K562 (cell line): ENCODE data around the gene ADGRE2. TPM values are rescaled to one million over a fixed set of nuclear protein-coding genes. Genes with fewer than 3 reads are reported as not detected.
"Not testable (repeated sequence)": the region's sequence is repeated elsewhere in the genome, so short reads cannot be mapped to it uniquely, and the experiment has no call there.

Experiments used
- ADNP ChIP-seq: fragments of 200-800 bp; sonication (Bioruptor generic); IDR thresholded peaks from 2 replicates; pipeline ENCODE4 v1.6.1; 2016; ENCODE audit warnings: missing genetic modification characterization, missing compliant biosample characterization
- ATF7 ChIP-seq: fragments of 450-650 bp; IDR thresholded peaks from 2 replicates; pipeline ENCODE4 v1.7.1; 2014; ENCODE audit warnings: mild to moderate bottlenecking, moderate library complexity
- CBFA2T2 ChIP-seq: fragments of 450-650 bp; conservative IDR thresholded peaks from 2 replicates; pipeline ENCODE4 v1.6.1; 2017; ENCODE audit warnings: mild to moderate bottlenecking
- CC2D1A ChIP-seq: fragments of 450-650 bp; IDR thresholded peaks from 2 replicates; pipeline ENCODE4 v1.6.1; 2017; ENCODE audit warnings: mild to moderate bottlenecking
- DMBX1 ChIP-seq: fragments of 250-450 bp; sonication (Bioruptor Pico); IDR thresholded peaks from 2 replicates; pipeline ENCODE4 v1.8.0; 2022; ENCODE audit warnings: inconsistent platforms, mild to moderate bottlenecking, moderate library complexity, borderline replicate concordance
- DNMT1 ChIP-seq: fragments of 450-650 bp; IDR thresholded peaks from 2 replicates; pipeline ENCODE4 v1.6.1; 2016; ENCODE audit warnings: antibody characterized with exemption, mild to moderate bottlenecking
- ETV5 ChIP-seq: sonication (generic); formaldehyde crosslinking; IDR thresholded peaks from 2 replicates; pipeline ENCODE4 v1.4.0; 2020; ENCODE audit warnings: low read depth, mild to moderate bottlenecking, missing genetic modification reagents
- FOXK2 ChIP-seq, 2 experiments: fragments of 450-650 bp; IDR thresholded peaks in 1 of 2; conservative IDR thresholded peaks in 1 of 2; 2 replicates each; pipeline ENCODE4 v1.6.1; 2016; ENCODE audit warnings: low read depth in 2 of 2, mild to moderate bottlenecking in 1 of 2
- HLTF ChIP-seq: fragments of 450-650 bp; IDR thresholded peaks from 2 replicates; pipeline ENCODE4 v1.6.1; 2016
- THRAP3 ChIP-seq: fragments of 450-650 bp; IDR thresholded peaks from 2 replicates; pipeline ENCODE4 v1.6.1; 2016; ENCODE audit warnings: mild to moderate bottlenecking, inconsistent platforms, borderline replicate concordance
- ZEB2 ChIP-seq: fragments of 450-650 bp; IDR thresholded peaks from 2 replicates; pipeline ENCODE4 v1.6.1; 2016
- ZNF584 ChIP-seq: fragments of 200-800 bp; sonication (Bioruptor generic); IDR thresholded peaks from 2 replicates; pipeline ENCODE4 v1.6.1; 2016; ENCODE audit warnings: low read depth, mild to moderate bottlenecking, missing genetic modification characterization, missing compliant biosample characterization
- ZNF766 ChIP-seq: fragments of 200-800 bp; sonication (Bioruptor generic); conservative IDR thresholded peaks from 2 replicates; pipeline ENCODE4 v1.6.1; 2016; ENCODE audit warnings: missing genetic modification characterization, missing compliant biosample characterization
- polyA plus RNA-seq, 8 experiments: library from polyadenylated mRNA; depleted of rRNA in 4 of 8; stranded (reverse) in 5 of 8; unstranded in 3 of 8; fragments of >200 nt; fragmentation: Nextera tagmentation in 2 of 8; fragmentation: Illumina TruSeq in 1 of 8; extraction: Ambion mirVana in 2 of 8; extraction: Trizol in 1 of 8; gene quantifications; 2 replicates each; pipeline versions ENCODE4 v1.2.1 to v1.2.3, GENCODE V29; 2011 to 2014; ENCODE audit warnings: inconsistent platforms in 1 of 8, missing spikeins in 1 of 8
- total RNA-seq, 7 experiments: library from RNA; depleted of rRNA in 6 of 7; stranded (reverse); fragments of >200 nt in 6 of 7; fragmentation: Illumina TruSeq in 2 of 7; extraction: Trizol in 2 of 7; gene quantifications; 2 replicates each; pipeline versions ENCODE4 v1.2.1 to v1.2.3, GENCODE V29; 2011 to 2021; ENCODE audit warnings: low replicate concordance in 1 of 7
- TF ChIP-seq, protein P1 (sequence below): fragments of 200-800 bp; sonication (Bioruptor generic); IDR thresholded peaks from 2 replicates; pipeline ENCODE4 v1.6.1; 2017; ENCODE audit warnings: missing genetic modification characterization, missing compliant biosample characterization
- TF ChIP-seq, protein P2 (sequence below), 3 experiments: IDR thresholded peaks in 2 of 3; conservative IDR thresholded peaks in 1 of 3; 2 replicates each; pipeline ENCODE4 v1.5.1; 2011 to 2012; ENCODE audit warnings: low read length in 3 of 3, mild to moderate bottlenecking in 3 of 3, control low read depth in 2 of 3, improper control_type of control experiment in 1 of 3, inconsistent platforms in 1 of 3, low read depth in 1 of 3, mixed read lengths in 1 of 3, moderate library complexity in 1 of 3; ENCODE audit not compliant: insufficient read depth in 2 of 3
- TF ChIP-seq, protein P3 (sequence below): fragments of 250-450 bp; sonication (Bioruptor Pico); IDR thresholded peaks from 2 replicates; pipeline ENCODE4 v1.4.0; 2020
- TF ChIP-seq, protein P4 (sequence below), 2 experiments: fragments of 250-450 bp in 1 of 2; fragments of 450-650 bp in 1 of 2; sonication (Bioruptor Pico) in 1 of 2; IDR thresholded peaks; 2 replicates each; pipeline versions ENCODE4 v1.6.1 to v1.8.0; 2016 to 2021; ENCODE audit warnings: mild to moderate bottlenecking in 2 of 2, moderate library complexity in 2 of 2, missing compliant biosample characterization in 1 of 2, missing genetic modification characterization in 1 of 2

Gene ADGRE2
- total and polyA plus RNA-seq, 9 of the 15 experiments (the other 6 are each of a cell fraction or from before 2014, with no cell fraction given), result 4.3 to 17.3 (median 9.8) TPM

DNA sequence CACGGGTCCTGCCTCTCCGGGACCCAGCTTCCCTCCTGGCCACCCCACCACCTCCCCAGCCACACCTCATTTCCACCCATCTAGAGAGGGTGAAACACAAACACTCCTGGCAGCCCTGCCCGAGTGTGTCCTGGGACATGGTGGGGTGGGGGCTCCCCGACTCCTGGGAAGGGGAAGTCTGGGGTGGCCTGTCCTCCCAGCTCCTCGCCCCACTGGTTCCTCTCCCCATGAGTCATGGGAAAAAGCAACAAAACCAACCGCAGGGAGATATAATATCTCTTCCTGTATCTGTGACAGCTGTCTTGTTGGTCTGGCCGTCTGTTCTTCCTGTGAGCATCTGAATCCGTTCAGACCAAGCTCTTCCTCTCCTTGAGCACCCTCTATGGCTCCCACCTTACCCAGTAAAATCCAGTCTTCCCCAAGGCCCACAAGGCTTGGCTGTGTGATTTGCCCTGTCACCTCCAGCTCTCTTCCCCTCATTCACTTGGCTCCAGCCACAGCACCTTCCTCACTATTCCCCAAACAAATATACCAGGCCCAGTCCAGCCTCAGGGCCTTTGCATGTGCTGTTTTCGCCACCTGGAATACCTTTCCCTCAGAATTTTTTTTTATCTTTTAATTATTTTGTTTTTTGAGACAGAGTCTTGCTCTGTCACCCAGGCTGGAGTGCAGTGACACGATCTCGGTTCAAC is 6.9 kb upstream of the ADGRE2 start (continued):
- TF ChIP-seq, protein P1, sequence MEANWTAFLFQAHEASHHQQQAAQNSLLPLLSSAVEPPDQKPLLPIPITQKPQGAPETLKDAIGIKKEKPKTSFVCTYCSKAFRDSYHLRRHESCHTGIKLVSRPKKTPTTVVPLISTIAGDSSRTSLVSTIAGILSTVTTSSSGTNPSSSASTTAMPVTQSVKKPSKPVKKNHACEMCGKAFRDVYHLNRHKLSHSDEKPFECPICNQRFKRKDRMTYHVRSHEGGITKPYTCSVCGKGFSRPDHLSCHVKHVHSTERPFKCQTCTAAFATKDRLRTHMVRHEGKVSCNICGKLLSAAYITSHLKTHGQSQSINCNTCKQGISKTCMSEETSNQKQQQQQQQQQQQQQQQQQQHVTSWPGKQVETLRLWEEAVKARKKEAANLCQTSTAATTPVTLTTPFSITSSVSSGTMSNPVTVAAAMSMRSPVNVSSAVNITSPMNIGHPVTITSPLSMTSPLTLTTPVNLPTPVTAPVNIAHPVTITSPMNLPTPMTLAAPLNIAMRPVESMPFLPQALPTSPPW (CRISPR knock-in tag), result peak; percentile 80
- TF ChIP-seq ATF7 (peak; percentile 52; the same call in 1 of the 2 replicates), ETV5 (CRISPR knock-in tag) (peak; percentile 76), HLTF (peak; percentile 31; the same call in 1 of the 2 replicates), ZNF584 (CRISPR knock-in tag) (peak; percentile 64; the same call in 1 of the 2 replicates), ADNP (tag) (peak; percentile 98), CBFA2T2 (peak; percentile 67), CC2D1A (peak; percentile 70; the same call in 1 of the 2 replicates), DMBX1 (CRISPR knock-in tag) (peak; percentile 67; the same call in 1 of the 2 replicates), ZNF766 (CRISPR knock-in tag) (peak; percentile 79; the same call in 1 of the 2 replicates), ZEB2 (peak; percentile 53; the same call in 1 of the 2 replicates), THRAP3 (0 out of 2 replicates have a peak, but pooled peaks have one; percentile 31), DNMT1 (peak; percentile 79; the same call in 1 of the 2 replicates), FOXK2 (conservative IDR thresholded peaks at IDR 0.05 in 1 of 2, IDR thresholded peaks at IDR 0.05 in 1 of 2; ENCODE audit: low read depth in 2 of 2) (0 out of 4 replicates have a peak, but pooled peaks of 1 of the 2 experiments have one; percentile 33)
- TF ChIP-seq, protein P2, sequence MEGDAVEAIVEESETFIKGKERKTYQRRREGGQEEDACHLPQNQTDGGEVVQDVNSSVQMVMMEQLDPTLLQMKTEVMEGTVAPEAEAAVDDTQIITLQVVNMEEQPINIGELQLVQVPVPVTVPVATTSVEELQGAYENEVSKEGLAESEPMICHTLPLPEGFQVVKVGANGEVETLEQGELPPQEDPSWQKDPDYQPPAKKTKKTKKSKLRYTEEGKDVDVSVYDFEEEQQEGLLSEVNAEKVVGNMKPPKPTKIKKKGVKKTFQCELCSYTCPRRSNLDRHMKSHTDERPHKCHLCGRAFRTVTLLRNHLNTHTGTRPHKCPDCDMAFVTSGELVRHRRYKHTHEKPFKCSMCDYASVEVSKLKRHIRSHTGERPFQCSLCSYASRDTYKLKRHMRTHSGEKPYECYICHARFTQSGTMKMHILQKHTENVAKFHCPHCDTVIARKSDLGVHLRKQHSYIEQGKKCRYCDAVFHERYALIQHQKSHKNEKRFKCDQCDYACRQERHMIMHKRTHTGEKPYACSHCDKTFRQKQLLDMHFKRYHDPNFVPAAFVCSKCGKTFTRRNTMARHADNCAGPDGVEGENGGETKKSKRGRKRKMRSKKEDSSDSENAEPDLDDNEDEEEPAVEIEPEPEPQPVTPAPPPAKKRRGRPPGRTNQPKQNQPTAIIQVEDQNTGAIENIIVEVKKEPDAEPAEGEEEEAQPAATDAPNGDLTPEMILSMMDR (IDR thresholded peaks at IDR 0.05 in 2 of 3, conservative IDR thresholded peaks at IDR 0.05 in 1 of 3; ENCODE audit: insufficient read depth in 2 of 3, low read depth in 1 of 3, low read length in 3 of 3), result peak in 1 of 3 experiments; percentile 30; a peak in 2 of 6 replicates
- TF ChIP-seq, protein P3, sequence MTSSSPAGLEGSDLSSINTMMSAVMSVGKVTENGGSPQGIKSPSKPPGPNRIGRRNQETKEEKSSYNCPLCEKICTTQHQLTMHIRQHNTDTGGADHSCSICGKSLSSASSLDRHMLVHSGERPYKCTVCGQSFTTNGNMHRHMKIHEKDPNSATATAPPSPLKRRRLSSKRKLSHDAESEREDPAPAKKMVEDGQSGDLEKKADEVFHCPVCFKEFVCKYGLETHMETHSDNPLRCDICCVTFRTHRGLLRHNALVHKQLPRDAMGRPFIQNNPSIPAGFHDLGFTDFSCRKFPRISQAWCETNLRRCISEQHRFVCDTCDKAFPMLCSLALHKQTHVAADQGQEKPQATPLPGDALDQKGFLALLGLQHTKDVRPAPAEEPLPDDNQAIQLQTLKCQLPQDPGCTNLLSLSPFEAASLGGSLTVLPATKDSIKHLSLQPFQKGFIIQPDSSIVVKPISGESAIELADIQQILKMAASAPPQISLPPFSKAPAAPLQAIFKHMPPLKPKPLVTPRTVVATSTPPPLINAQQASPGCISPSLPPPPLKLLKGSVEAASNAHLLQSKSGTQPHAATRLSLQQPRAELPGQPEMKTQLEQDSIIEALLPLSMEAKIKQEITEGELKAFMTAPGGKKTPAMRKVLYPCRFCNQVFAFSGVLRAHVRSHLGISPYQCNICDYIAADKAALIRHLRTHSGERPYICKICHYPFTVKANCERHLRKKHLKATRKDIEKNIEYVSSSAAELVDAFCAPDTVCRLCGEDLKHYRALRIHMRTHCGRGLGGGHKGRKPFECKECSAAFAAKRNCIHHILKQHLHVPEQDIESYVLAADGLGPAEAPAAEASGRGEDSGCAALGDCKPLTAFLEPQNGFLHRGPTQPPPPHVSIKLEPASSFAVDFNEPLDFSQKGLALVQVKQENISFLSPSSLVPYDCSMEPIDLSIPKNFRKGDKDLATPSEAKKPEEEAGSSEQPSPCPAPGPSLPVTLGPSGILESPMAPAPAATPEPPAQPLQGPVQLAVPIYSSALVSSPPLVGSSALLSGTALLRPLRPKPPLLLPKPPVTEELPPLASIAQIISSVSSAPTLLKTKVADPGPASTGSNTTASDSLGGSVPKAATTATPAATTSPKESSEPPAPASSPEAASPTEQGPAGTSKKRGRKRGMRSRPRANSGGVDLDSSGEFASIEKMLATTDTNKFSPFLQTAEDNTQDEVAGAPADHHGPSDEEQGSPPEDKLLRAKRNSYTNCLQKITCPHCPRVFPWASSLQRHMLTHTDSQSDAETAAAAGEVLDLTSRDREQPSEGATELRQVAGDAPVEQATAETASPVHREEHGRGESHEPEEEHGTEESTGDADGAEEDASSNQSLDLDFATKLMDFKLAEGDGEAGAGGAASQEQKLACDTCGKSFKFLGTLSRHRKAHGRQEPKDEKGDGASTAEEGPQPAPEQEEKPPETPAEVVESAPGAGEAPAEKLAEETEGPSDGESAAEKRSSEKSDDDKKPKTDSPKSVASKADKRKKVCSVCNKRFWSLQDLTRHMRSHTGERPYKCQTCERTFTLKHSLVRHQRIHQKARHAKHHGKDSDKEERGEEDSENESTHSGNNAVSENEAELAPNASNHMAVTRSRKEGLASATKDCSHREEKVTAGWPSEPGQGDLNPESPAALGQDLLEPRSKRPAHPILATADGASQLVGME (CRISPR knock-in tag), result 0 out of 2 replicates have a peak, but pooled peaks have one; percentile 10
- TF ChIP-seq, protein P4, sequence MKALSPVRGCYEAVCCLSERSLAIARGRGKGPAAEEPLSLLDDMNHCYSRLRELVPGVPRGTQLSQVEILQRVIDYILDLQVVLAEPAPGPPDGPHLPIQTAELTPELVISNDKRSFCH (CRISPR knock-in tag; IDR thresholded peaks at IDR 0.05), result not testable (repeated sequence)
- TF ChIP-seq, protein P4 (tag; IDR thresholded peaks at IDR 0.05), result peak; percentile 42; the same call in 1 of the 2 replicates
